HG03342 (cell line): ENCODE results near the gene PRKX.
A peak's percentile ranks its signal among the peaks of the same experiment; 100 is the strongest.
"Not testable (repeated sequence)": the region's sequence is repeated elsewhere in the genome, so short reads cannot be mapped to it uniquely, and the experiment has no call there.

Source experiments
- ATAC-seq: cut with Tn5 transposase; IDR thresholded peaks from one replicate; pipeline ENCODE4 v1.9.1; 2021; ENCODE audit warnings: mild to moderate bottlenecking, moderate library complexity; ENCODE audit not compliant: unreplicated experiment

PRKX gene

DNA sequence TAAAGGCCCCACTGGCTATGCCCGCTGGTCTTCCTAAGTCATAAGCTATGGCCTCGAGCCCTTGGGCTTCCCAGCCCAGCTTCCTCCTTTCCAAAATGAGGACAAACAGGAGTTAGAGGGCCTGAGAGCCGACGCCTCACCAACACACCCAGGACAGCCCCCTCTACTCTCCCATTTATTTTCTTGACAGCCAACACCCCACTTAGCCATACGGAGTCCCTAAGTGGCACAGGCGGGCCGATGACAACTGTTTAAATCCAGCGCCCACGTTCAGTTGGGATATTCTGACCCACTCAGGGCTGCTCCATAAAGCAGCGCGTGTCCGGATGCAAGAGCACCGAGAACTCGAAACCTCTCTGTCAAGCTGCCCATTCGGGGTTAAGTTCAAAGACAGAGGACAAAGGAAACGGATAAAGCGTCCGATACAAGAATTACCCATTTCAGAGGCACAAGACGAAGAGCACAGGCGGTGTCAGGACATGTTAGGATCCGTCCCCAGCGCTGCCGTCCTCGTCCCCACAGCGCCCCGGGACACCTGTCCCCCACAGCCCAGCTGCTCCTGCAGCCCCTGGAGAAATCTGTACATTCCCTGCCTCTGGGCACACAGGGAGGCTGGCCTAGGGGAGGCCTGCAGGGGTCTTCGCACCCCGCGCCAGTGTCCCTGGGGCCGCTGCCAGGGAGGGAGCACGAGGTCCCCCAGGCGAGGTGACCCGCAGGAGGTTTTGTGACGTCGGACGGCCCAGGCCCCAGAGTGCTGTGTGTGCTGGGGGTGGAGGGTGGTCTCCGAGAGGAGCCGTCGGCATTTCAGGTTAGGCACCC lies 1.2 kb downstream of the PRKX start:
- ATAC-seq, result peak; percentile 1

DNA sequence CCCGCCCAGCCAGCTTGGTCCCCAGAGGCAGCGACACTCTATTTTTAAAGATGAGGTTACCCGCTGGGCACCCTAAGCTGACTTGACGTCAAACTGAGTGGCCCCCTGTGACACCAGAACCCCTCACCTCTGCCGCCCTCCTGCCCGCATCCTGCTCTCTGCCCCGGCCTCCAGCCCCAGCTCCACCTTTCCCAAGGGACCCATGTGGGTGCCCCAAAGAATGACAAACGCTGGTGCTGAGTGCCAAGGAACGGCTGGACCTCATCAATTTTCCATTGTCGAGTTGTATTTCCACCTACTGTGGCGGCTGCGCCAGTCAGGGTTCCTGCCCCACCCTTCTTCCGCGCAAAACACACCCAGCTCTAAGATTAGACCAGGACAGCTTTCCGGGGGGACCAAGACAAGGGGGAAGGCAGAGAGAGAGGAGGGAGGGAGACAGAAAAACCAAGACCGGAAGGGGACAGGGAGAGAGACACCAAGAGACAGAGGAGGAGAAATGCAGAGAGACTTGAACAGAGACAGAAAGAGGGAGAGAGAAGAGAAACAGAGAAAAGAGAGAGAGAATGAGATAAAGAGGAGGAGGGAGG lies 2.0 kb downstream of the PRKX start:
- ATAC-seq, result no peak

DNA sequence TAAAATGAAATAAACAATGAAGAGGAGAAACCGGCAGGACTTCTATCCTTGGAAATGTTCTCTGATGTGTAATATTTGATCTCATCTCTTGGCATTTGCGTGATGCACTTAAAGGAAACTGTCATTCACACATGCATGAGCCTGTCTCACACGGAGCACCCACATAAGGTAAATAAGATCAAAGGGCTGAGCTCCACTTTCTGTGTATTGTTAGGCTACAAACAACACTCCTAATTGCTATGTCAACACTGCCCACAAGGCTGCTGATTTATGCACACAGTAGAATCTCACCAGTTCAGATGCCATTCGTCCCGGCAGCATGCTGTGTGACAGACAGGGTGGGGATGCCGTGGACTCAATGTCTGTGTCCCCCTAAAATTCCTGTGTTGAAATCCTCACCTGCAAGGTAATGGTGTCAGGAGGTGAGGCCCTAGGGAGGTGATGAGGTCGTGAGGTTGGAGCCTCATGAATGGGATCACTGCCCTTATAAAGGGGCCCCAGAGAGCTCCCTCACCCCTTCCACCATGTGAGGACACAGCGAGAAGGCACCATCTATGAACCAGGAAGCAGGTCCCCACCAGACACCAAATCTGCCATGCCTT lies 5.7 kb downstream of the PRKX start:
- ATAC-seq, result not testable (repeated sequence)

DNA sequence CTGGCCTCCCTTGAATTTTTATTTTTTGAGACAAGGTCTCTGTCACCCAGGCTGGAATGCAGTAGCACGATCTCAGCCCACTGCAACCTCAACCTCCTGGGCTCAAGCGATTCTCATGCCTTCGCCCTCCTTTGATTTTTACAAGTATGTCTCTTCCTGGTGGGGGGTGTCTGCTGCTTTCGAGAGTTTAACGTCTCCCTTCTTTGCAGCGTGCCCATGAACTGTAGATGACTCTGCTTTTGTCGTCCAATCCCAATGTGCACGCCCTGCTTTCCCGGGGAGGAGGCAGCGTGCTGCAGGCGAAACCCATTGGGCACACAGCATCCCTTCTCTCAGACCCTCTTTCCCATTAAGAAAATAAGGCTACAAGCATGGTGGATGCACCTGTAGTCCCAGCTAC lies 7.0 kb downstream of the PRKX start:
- ATAC-seq, result no peak

DNA sequence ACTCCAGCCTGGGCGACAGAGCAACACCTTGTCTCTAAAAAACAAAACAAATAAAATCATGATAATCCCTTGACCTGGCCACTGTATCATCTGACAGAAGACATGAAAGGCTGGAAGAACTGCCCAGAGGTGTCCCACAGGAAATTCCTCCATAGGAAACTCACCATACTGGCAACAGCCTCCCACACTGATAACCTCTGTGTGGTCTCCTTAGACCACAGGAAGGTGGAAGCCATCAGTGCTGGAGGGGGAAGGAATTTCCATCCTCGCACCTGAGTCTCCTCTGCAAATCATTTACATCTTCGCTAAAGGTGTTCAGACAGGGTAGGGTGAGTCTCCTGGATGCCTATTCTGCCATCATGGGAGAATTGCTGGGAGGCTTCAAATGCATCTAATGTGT lies 10.2 kb downstream of the PRKX start:
- not testable (repeated sequence) for ATAC-seq

DNA sequence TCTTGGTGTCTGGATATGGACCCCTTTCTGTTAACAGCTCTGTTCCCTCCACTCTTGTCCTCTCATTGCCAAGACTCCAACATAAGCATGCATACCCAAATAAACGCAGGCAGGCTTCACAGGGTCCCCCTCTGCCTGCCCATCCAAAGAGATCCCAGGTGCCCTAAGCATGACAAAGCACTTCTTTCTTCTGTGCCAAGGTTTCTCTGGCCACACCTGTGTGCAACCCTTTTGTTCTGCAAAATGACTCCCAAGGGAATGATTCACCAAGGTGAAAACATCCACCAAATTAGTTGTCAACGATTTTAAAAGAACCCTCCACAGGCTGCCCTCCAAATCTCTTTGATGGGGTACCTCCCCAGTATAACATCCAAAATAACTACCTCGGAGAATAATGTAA lies 11.4 kb downstream of the PRKX start:
- ATAC-seq, result not testable (repeated sequence)

DNA sequence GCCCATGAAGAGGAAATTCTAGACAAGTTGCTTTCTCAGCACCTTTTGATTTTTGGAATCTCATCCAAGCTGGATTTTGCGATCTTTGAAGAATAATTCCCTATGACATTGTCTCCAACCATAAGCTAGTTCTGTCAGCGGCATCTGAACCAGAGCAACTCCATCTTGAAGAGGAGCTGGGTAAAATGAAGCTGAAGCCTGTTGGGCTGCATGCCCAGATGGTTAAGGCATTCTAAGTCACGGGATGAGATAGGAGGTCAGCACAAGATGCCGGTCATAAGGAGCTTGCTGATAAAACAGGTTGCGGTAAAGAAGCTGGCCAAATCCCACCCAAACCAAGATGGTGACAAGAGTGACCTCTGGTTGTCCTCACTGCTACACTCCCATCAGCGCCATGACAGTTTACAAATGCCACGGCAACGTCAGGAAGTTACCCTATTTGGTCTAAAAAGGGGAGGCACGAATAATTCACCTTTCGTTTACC lies 12.0 kb downstream of the PRKX start:
- not testable (repeated sequence) for ATAC-seq

DNA sequence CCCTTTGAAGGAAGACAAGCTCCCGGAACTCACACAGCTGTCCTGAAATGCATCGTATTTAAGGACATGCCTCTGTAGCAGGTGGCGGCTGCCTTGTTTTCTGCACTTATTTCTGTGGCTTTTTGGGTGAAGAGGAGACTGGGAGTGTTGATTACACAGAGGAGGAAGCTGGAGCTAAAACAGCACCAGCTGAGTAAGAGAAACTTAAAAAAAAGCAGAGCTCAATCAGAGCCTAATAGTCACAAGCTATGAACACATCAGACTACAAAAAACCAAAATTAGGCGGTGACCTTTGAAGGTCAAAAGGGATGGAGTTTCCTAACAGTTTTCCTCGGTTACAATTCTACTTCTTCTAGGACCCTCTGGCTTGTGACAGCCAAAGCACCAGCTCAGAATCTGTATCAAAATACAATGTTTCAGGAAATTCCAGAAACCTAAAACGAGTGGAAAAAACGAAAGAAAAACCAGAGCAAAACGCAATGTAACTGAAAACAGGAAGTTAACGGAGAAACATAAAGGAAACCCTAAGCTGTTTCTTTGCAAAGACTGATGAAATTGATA lies 13.5 kb downstream of the PRKX start:
- peak; percentile 56 for ATAC-seq

DNA sequence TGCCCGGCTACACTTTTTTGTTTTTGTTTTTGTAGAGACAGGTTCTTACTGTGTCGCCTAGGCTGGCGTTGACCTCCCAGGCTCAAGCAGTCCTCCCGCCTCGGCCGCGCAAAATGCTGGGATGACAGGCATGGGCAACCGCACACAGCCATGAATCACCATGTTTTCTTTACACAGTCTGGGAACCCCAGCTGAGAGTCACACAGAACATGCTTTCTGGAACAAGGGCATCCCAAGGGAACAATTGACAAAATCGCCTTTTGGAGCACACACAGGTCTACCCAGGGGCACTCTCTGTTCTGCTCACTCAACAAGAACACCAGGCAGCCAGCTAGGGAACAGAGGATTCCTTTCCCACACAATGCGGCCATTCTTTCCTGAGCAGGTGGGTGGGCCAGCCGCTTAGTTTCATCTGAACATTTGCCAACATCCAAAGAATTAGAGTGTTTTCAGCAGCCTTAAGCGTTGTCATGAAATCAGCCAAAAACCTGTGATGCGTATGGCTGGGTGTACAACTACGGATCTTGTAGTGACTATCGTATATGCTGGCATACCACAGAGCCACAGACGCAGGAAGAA lies 15.7 kb downstream of the PRKX start:
- no peak for ATAC-seq

DNA sequence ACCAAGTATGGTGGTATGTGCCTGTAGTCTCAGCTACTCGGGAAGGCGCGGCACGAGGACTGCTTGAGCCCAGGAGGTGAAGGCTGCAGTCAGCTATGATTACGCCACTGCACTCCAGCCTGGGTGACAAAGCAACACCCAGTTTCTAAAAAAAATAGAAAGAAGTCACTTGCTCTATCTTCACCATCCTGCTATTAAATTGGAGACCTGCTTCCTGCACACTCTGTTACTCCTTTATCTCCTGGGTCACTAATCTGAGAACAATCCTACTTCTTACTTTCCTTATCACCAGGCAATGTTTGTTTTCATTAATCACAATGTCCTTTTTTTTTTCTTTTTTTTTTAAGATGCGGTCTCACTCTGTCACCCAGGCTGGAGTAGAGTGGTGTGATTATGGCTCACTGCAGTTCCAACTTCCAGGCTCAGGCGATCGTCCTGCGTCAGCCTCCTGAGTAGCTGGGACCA lies 16.2 kb downstream of the PRKX start:
- ATAC-seq, result no peak

DNA sequence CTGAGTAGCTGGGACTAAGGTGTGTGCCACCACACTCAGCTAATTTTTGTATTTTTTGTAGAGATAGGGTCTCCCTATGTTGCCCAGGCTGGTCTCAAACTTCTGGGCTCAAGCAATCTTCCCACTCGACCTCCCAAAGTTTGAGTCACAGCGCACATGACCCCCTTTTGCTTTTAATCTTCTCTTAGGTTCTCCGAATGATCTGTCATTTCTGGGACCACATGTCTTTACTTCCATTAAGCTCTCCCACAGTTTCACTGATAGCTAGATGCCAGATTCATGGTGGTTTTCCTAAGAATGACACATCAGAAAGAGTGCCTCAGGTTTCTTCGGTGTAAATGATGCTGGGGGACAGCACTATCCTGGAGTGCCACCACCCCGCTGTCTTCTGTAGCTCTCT lies 17.9 kb downstream of the PRKX start:
- no peak for ATAC-seq

DNA sequence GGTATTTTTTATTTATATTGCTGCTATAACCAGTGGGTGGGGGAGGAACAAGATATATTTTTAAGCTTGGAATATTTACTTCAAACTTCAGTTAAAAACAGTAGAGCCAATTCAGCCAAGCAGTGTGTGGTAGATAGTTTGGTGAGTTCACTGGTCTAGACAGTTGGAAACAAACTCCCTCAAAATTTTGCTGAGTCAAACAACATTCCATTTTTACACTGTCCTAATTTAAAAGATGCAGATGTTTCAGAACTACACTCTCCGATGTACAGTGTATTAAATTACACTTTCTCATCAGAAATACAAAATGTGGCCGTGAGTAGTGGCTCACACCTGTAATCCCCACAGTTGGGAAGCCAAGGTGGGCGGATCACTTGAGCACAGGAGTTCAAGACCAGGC lies 23.3 kb downstream of the PRKX start:
- no peak for ATAC-seq

DNA sequence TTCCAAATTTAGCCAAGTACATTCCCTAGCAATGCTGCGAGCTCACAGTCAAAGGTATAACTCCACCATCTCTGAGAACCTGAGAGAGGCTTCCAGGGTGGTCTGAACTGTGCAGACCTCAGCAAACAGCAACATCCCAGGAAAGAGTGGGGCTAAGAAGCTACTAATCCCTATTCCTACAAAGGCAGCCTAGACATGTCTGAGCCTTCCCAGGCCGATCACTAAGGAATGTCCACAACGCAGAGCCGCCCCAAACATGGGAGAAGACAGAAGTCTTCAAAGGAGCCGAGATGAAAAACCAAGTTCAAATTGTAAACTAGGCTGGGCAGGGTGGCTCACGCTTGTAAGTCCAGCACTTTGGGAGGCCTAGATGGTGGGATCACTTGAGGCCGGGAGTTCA lies 30.2 kb downstream of the PRKX start:
- not testable (repeated sequence) for ATAC-seq

DNA sequence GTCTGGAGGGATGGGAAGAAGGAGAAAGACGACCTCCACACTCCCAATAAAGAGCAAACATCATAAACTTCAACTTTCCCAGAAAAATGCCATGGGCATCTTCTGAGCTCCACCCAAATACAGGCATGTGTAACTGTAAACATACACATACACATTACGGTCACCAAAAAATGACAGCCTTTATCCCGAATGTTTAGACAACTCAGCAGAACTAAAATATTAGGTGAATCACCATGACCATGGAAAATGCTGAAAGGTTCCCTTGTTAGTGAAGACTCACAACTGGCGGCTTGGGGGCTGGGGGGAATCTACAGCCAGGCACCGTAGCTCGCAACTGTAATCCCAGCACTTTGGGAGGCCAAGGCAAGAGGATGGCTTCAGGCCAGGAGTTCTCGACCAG lies 33.0 kb downstream of the PRKX start:
- no peak for ATAC-seq

DNA sequence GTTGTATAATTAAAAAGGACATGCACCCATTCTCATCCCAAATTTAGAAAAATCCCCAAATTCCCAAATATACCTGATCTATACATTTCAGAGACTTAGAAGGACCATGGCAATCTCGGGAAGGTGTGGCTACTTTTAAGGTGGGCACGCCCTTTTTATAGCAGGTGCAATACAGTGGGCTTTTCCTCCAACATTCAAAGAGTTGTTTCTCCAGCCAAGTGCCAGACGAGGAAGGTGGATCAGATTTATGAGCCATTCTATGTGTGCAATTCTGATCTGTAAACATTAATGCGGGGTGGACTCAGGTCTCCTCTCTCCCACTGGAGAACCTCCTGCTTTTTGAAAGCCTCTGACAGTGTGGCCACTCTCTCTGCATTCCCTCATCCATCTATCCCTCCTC lies 33.8 kb downstream of the PRKX start:
- ATAC-seq, result no peak

DNA sequence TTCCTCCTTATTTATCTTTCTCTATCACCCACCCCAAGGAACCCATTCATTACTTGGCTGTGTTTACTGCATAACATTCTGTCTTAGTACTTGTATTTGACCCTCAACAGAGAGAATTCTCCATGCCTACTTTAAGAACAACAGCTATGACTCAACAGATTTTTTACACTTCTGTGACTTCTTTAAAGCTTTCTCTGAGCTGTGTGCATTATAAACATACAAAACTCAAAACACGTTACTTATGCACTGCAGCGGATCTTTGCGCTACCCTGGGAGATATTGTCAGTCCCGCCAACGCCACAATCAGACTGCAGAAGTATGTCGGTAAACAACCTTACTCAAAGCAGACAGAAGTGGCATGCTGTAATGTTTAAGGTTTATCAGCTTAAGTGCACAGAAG lies 35.1 kb downstream of the PRKX start:
- no peak for ATAC-seq

DNA sequence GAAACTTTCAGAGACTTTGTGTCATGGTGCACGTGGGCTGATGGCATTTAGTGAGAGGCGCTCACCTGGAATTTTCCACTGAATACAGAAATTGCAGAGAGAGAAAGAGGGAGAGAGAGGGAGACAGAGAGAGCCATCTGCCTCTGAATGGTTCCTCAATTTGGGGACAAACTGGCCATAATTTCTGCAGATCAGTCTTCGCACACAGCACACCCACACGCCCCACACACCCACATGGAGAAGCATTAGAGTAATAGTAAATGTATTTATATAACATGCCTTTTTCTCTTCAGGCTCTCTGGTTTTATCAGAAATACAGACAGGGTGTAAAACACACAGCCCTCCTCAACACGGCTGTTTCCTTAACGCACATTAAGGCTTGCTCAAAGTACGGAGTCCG lies 38.6 kb downstream of the PRKX start:
- no peak for ATAC-seq

DNA sequence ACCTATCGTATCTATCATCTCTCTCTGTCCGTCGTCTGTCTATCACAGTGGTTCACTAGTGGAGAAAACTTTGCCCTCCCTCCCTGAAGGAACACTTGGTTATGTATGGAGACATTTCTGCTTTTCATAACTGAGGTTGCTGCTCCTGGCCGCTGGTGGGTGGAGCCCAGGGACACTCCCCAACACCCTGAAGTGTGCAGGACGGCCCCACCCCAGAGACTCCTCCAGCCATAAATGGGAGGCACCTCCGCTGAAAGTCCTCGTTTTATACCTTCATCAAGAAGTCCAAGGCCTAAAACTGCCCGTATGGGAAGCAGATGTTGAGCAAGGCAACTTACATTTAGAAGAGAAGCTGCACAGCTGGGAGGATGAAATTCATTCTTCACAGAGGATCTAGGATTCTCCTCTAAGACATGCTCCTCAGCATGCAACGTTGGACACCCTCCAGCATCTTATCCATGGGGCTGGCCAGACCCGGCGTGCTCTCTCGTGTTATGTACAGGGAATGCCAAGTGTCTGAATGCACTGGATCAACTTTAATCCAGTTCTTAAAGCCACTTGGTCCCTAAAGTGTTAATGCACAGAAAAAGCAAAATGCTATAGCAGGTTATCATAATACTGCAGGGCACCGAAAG lies 43.5 kb downstream of the PRKX start:
- no peak for ATAC-seq

DNA sequence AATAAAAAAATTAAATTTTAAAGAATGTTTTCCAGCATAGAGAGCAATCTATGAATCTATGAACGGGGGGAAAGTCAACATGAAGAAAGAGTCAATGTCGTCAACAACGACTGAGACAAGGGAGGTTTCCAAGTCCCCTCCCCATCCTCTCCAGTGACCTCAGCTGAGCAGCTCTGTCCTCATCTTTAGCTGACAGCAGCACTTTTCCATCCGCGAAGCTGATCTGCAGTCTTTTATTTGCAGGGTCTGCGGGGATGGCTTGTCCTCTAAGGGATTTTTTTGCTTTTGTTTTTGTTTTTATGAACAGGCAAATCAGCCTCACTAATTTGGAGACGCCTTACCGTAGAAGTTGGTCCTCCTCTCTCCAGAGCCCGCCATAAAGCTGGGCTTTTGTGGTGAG lies 46.5 kb downstream of the PRKX start:
- ATAC-seq, result no peak

DNA sequence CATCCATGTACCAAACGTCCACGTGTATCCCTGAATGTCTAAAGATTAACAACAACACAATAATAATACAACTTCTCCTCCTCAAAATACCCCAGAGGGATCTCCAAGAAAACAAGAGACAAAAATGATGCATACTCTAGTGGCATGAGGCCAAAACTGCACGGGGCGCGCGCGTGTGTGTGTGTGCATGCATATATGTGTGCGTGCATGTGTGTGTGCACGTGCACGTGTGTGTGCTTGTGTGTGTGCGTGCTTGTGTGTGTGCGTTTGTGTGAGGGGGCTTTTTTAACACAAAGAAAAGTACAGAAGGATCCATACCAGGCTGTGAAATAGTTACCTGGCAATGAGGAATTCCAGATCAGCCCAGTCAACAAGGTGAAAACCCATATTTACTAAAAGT lies 48.5 kb downstream of the PRKX start:
- no peak for ATAC-seq
